Tibial nerve (tissue), 4 donors: Measurements from ENCODE around the gene BNC2. TPM values are rescaled to one million over a fixed set of nuclear protein-coding genes. Genes with fewer than 3 reads are reported as not detected.

ENCODE experiments used
- DNase-seq, 2 donors: peaks; one replicate each; pipeline ENCODE4 v3.0.0-alpha.2; 2019; ENCODE audit warnings: low spot score in 2 of 2
- H3K27ac ChIP-seq, 4 donors: fragments of 200-600 bp; sonication (generic) in 3 of 4; one replicate each; pipeline ENCODE4 v1.5.1; 2017 to 2019; ENCODE audit warnings: mild to moderate bottlenecking in 1 of 4
- H3K27me3 ChIP-seq, 2 donors: fragments of 200-600 bp; sonication (generic) in 1 of 2; one replicate each; pipeline versions ENCODE4 v1.5.1 to v1.6.0; 2017 to 2019
- H3K36me3 ChIP-seq, 3 donors: fragments of 200-600 bp; sonication (generic); one replicate each; pipeline ENCODE4 v1.5.1; 2018 to 2019
- H3K4me1 ChIP-seq, 4 donors: fragments of 200-600 bp; sonication (generic) in 3 of 4; one replicate each; pipeline ENCODE4 v1.5.1; 2017 to 2019
- H3K4me3 ChIP-seq, 4 donors: fragments of 200-600 bp; sonication (generic) in 3 of 4; one replicate each; pipeline ENCODE4 v1.5.1; 2017 to 2019; ENCODE audit warnings: mild to moderate bottlenecking in 1 of 4, moderate library complexity in 1 of 4
- H3K9me3 ChIP-seq, 4 donors: fragments of 200-600 bp; sonication (generic) in 3 of 4; one replicate each; pipeline ENCODE4 v1.5.1; 2017 to 2019
- EP300 ChIP-seq, 2 donors: sonication (generic); formaldehyde crosslinking; IDR thresholded peaks; one replicate each; pipeline ENCODE4 v1.6.1; 2017; ENCODE audit warnings: antibody characterized with exemption in 2 of 2, mild to moderate bottlenecking in 1 of 2
- POLR2A ChIP-seq, 2 donors: fragments of 450-650 bp; IDR thresholded peaks; one replicate each; pipeline ENCODE4 v1.6.1; 2017; ENCODE audit warnings: antibody characterized with exemption in 2 of 2, mild to moderate bottlenecking in 2 of 2, moderate library complexity in 2 of 2
- WGBS, 2 donors: methylation state at CpG; one replicate each; pipeline ENCODE4 v1.1.5; 2018; 5-methylcytosine and 5-hydroxymethylcytosine counted together
- total RNA-seq, 4 donors: library from RNA; depleted of rRNA; stranded (reverse); fragments of >200 nt; gene quantifications; one replicate each; pipeline ENCODE4 v1.1.0, GENCODE V29; 2016
- TF ChIP-seq, protein P1 (sequence below), 5 experiments: fragments of 200-600 bp in 3 of 5; fragments of 450-650 bp in 2 of 5; sonication (generic) in 3 of 5; IDR thresholded peaks; one replicate each; pipeline ENCODE4 v1.5.1; 2016 to 2019; ENCODE audit warnings: antibody characterized with exemption in 5 of 5, mild to moderate bottlenecking in 3 of 5, moderate library complexity in 2 of 5

Gene BNC2
- total RNA-seq, 4 donors from 2014 or later = 69.9 to 89.6 (median 88.4) TPM

DNA sequence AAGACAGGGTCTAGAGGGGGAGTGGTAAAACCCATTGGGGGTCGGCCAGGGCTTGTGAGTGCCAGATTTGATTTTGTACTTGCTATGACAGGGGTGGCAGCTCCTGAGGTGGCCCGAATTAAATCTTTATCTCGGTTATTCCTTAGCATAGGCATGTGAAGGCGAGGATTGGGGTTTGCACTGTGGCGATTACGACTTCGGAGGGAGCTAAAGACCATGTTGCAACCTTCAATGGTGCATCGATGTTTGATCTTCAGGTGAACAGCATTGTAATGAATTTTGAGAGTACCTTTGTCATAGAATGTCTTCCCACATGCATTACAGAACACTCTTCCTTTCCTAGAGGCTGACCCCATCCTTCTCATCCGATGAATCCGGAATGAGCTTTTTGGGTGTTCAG is 433.9 kb downstream of the BNC2 start:
- no peak overlapping the region for H3K4me3 ChIP-seq
- H3K36me3 ChIP-seq = peaks cover 0 to 17% (median 0%) of the 10 kb centered on the region in 3 donors
- 95 to 96% methylated on average over 10 of the region's 10 CpGs for WGBS, 2 donors
- TF ChIP-seq EP300 (IDR thresholded peaks at IDR 0.05) (no peak), POLR2A (IDR thresholded peaks at IDR 0.05) (no peak)
- TF ChIP-seq, protein P1, sequence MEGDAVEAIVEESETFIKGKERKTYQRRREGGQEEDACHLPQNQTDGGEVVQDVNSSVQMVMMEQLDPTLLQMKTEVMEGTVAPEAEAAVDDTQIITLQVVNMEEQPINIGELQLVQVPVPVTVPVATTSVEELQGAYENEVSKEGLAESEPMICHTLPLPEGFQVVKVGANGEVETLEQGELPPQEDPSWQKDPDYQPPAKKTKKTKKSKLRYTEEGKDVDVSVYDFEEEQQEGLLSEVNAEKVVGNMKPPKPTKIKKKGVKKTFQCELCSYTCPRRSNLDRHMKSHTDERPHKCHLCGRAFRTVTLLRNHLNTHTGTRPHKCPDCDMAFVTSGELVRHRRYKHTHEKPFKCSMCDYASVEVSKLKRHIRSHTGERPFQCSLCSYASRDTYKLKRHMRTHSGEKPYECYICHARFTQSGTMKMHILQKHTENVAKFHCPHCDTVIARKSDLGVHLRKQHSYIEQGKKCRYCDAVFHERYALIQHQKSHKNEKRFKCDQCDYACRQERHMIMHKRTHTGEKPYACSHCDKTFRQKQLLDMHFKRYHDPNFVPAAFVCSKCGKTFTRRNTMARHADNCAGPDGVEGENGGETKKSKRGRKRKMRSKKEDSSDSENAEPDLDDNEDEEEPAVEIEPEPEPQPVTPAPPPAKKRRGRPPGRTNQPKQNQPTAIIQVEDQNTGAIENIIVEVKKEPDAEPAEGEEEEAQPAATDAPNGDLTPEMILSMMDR (IDR thresholded peaks at IDR 0.05) = no peak
- no peaks in the 10 kb centered on the region for H3K27me3 ChIP-seq
- peaks cover 0 to 3% (median 0%) of the 10 kb centered on the region in 4 donors for H3K4me1 ChIP-seq
- no peak overlapping the region for H3K27ac ChIP-seq
- no peak for DNase-seq
- no peaks in the 10 kb centered on the region for H3K9me3 ChIP-seq

DNA sequence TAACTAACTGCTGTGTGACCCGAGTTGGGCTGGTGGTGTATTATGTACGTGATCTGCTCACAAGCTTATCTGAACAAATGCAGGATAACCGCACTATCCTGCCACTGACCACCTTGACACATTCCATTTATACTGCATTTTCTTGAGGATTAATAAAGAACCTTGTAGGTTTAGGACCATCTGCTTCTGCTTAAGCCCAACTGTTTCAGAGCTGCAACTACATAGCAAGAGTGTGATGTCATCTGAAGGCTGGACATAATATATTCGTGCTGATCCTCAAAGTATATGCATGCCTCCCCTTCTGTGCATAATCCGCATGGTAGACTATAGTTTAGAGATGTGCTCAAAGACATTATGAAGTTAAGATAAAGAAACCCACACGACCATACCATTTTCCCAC is 435.9 kb downstream of the BNC2 start:
- DNase-seq = no peak
- TF ChIP-seq, protein P1 (IDR thresholded peaks at IDR 0.05) = no peak
- TF ChIP-seq POLR2A (IDR thresholded peaks at IDR 0.05) (no peak), EP300 (IDR thresholded peaks at IDR 0.05) (no peak)
- H3K27me3 ChIP-seq = no peaks in the 10 kb centered on the region
- H3K36me3 ChIP-seq = peaks cover 0 to 17% (median 0%) of the 10 kb centered on the region in 3 donors
- no peak overlapping the region for H3K27ac ChIP-seq
- no peak overlapping the region for H3K4me3 ChIP-seq
- WGBS, 2 donors = 73 to 81% methylated on average over 6 of the region's 6 CpGs
- peaks cover 0 to 13% (median 0%) of the 10 kb centered on the region in 4 donors for H3K4me1 ChIP-seq
- no peaks in the 10 kb centered on the region for H3K9me3 ChIP-seq

DNA sequence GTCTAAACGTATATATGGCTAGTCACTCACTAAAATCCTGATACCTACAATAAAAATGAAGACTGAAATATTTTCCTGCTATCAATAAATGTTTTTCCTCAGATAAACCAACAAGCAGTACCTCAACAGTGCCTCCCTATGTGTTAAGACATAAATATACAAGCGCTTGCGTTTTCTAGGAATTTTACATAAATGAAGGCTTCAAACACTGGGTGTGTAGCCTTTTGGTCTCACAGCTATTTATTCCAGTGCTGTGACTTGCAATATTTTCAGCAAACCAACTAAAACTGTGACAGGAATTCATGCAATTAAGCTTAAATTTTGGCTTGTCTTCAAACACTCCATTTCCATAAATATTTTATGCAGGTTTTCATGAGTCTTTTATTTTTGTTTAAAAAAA is 437.0 kb downstream of the BNC2 start:
- no peak for DNase-seq
- TF ChIP-seq EP300 (IDR thresholded peaks at IDR 0.05) = no peak
- no peak for TF ChIP-seq POLR2A (IDR thresholded peaks at IDR 0.05)
- TF ChIP-seq, protein P1 (IDR thresholded peaks at IDR 0.05) = no peak
- H3K36me3 ChIP-seq = peaks cover 0 to 17% (median 0%) of the 10 kb centered on the region in 3 donors
- no peaks in the 10 kb centered on the region for H3K9me3 ChIP-seq
- H3K27ac ChIP-seq = no peak overlapping the region
- H3K27me3 ChIP-seq = no peaks in the 10 kb centered on the region
- WGBS, 2 donors = 88 to 90% methylated on average over 3 of the region's 3 CpGs
- peaks cover 0 to 21% (median 0%) of the 10 kb centered on the region in 4 donors for H3K4me1 ChIP-seq
- no peak overlapping the region for H3K4me3 ChIP-seq

DNA sequence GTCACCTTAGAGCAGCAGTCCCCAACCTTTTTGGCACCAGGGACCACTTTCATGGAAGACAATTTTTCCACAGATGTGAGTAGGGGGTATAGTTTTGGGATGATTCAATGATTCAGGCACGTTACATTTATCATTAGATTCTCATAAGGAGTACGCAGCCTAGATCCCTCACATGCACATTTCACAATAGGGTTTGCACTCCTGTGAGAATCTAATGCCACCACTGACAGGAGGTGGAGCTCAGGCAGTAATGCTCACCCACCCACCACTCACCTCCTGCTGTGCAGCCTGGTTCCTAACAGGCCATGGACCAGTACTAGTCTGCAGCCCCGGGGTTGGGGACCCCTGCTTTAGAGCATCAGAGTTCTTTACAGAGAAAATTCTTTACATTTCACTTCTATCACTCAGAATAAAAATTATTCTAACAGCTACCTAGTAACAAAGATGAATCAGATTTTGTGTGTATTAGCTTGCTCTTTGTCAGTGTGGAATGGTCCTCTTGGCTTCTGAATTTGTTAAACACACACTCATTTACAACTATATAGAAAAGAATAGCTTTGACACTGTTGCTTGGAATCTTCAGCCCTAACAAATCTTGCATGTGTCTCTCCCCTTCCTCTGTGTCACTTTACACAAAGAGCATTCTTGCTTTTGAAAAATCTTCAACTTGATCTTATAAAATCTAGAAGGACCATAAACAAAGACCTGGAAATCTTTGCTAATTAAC is 438.6 kb downstream of the BNC2 start:
- no peak for DNase-seq
- no peak for TF ChIP-seq POLR2A (IDR thresholded peaks at IDR 0.05)
- TF ChIP-seq, protein P1 (IDR thresholded peaks at IDR 0.05) = no peak
- no peak for TF ChIP-seq EP300 (IDR thresholded peaks at IDR 0.05)
- 65 to 74% methylated on average over 3 of the region's 3 CpGs for WGBS, 2 donors
- Histone ChIP-seq H3K36me3 (peaks cover 0 to 12% (median 0%) of the 10 kb centered on the region in 3 donors), H3K9me3 (no peaks in the 10 kb centered on the region), H3K4me3 (no peak overlapping the region), H3K4me1 (peaks cover 0 to 21% (median 0%) of the 10 kb centered on the region in 4 donors), H3K27me3 (no peaks in the 10 kb centered on the region), H3K27ac (no peak overlapping the region)

DNA sequence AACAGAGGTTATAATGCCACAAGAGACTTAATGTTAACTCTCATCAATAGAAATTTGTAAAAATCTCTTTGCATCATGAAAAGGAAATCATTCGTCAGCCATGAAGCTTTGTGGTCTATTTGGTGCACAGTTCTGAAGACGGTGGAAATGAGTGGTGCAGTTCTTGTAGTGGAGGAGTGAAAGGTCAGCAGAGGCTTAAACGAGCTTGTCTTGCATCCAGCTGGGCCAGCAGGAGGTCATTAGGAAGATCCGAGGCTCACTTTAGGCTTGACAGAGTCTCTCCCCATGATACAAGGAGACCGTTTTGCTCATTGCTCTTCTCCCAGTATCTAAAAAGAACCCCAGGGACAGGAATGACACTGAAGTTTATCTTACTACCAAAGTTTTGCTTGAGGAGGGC is 440.8 kb downstream of the BNC2 start:
- Histone ChIP-seq H3K27me3 (no peaks in the 10 kb centered on the region), H3K9me3 (no peaks in the 10 kb centered on the region), H3K27ac (no peak overlapping the region), H3K4me3 (no peak overlapping the region), H3K36me3 (no peaks in the 10 kb centered on the region), H3K4me1 (peaks cover 0 to 29% (median 0%) of the 10 kb centered on the region in 4 donors)
- WGBS, 2 donors = 36 to 41% methylated on average over 5 of the region's 5 CpGs
- DNase-seq = no peak
- TF ChIP-seq, protein P1 (IDR thresholded peaks at IDR 0.05) = no peak
- TF ChIP-seq POLR2A (IDR thresholded peaks at IDR 0.05) (no peak), EP300 (IDR thresholded peaks at IDR 0.05) (no peak)
